OCI-LY1 (cell line): ENCODE measurements around the gene ATP12A.
"Not testable (repeated sequence)": the region's sequence is repeated elsewhere in the genome, so short reads cannot be mapped to it uniquely, and the experiment has no call there.

Experiments
- H2AFZ ChIP-seq: fragments of 200-600 bp; sonication (generic), shearing (Covaris generic); 2 replicates; pipeline ENCODE4 v1.6.0; 2014; ENCODE audit warnings: antibody characterized with exemption, mild to moderate bottlenecking, low read length
- H3F3A ChIP-seq: fragments of 200-600 bp; sonication (generic), shearing (Covaris generic); 2 replicates; pipeline ENCODE4 v1.6.0; 2014; ENCODE audit warnings: mild to moderate bottlenecking, antibody characterized with exemption, low read length, moderate library complexity; ENCODE audit not compliant: insufficient read depth
- H3K27ac ChIP-seq: fragments of 200-600 bp; sonication (generic); 2 replicates; pipeline ENCODE4 v1.5.1; 2014; ENCODE audit warnings: low read length, mixed run types, mild to moderate bottlenecking, low read depth; ENCODE audit not compliant: poor library complexity, severe bottlenecking
- H3K27me3 ChIP-seq: fragments of 200-600 bp; sonication (generic); 2 replicates; pipeline ENCODE4 v1.6.0; 2014; ENCODE audit warnings: antibody characterized with exemption, mild to moderate bottlenecking, low read length, moderate library complexity; ENCODE audit not compliant: insufficient read depth
- H3K36me3 ChIP-seq: fragments of 200-600 bp; sonication (generic); 2 replicates; pipeline ENCODE4 v1.6.1; 2014; ENCODE audit warnings: mild to moderate bottlenecking, antibody characterized with exemption, low read length, moderate library complexity, mixed read lengths; ENCODE audit not compliant: insufficient read depth
- H3K4me1 ChIP-seq: fragments of 200-600 bp; sonication (generic); 2 replicates; pipeline ENCODE4 v1.5.1; 2014; ENCODE audit warnings: mild to moderate bottlenecking, low read length, moderate library complexity; ENCODE audit not compliant: insufficient read depth, severe bottlenecking
- H3K4me2 ChIP-seq: fragments of 200-600 bp; sonication (generic), shearing (Covaris generic); 2 replicates; pipeline ENCODE4 v1.6.1; 2014; ENCODE audit warnings: low read length
- H3K4me3 ChIP-seq: fragments of 200-600 bp; sonication (generic); 2 replicates; pipeline ENCODE4 v1.5.1; 2014; ENCODE audit warnings: low read length, low read depth, mild to moderate bottlenecking, mixed read lengths; ENCODE audit not compliant: poor library complexity, severe bottlenecking
- H3K79me2 ChIP-seq: fragments of 200-600 bp; shearing (Covaris generic); 2 replicates; pipeline ENCODE4 v1.6.1; 2016; ENCODE audit warnings: mixed run types, low read length, mixed read lengths; ENCODE audit not compliant: insufficient read depth
- H3K9ac ChIP-seq: fragments of 200-600 bp; sonication (generic), shearing (Covaris generic); 2 replicates; pipeline ENCODE4 v1.6.1; 2014; ENCODE audit warnings: mild to moderate bottlenecking, low read length, mixed read lengths
- H3K9me2 ChIP-seq: fragments of 200-600 bp; sonication (generic), shearing (Covaris generic); 2 replicates; pipeline ENCODE4 v1.6.1; 2014; ENCODE audit warnings: low read depth, mild to moderate bottlenecking, low read length, mixed read lengths
- H3K9me3 ChIP-seq: fragments of 200-600 bp; shearing (Covaris generic); 2 replicates; pipeline ENCODE4 v1.6.1; 2014; ENCODE audit warnings: low read length, mixed read lengths
- H4K20me1 ChIP-seq: fragments of 200-600 bp; sonication (generic), shearing (Covaris generic); 2 replicates; pipeline ENCODE4 v1.6.0; 2016; ENCODE audit warnings: mild to moderate bottlenecking, low read length; ENCODE audit not compliant: insufficient read depth
- EZH2 ChIP-seq: fragments of 200-600 bp; sonication (generic), shearing (Covaris generic); IDR thresholded peaks from 2 replicates; pipeline ENCODE4 v1.8.0; 2017; ENCODE audit warnings: borderline replicate concordance, mixed run types, mild to moderate bottlenecking, antibody characterized with exemption, low read length, moderate library complexity, mixed read lengths
- TF ChIP-seq, protein P1 (sequence below): fragments of 200-600 bp; sonication (generic), shearing (Covaris generic); IDR thresholded peaks from 2 replicates; pipeline ENCODE4 v1.5.1; 2017; ENCODE audit warnings: mild to moderate bottlenecking, antibody characterized with exemption, low read length, moderate library complexity, mixed read lengths

ATP12A gene

DNA sequence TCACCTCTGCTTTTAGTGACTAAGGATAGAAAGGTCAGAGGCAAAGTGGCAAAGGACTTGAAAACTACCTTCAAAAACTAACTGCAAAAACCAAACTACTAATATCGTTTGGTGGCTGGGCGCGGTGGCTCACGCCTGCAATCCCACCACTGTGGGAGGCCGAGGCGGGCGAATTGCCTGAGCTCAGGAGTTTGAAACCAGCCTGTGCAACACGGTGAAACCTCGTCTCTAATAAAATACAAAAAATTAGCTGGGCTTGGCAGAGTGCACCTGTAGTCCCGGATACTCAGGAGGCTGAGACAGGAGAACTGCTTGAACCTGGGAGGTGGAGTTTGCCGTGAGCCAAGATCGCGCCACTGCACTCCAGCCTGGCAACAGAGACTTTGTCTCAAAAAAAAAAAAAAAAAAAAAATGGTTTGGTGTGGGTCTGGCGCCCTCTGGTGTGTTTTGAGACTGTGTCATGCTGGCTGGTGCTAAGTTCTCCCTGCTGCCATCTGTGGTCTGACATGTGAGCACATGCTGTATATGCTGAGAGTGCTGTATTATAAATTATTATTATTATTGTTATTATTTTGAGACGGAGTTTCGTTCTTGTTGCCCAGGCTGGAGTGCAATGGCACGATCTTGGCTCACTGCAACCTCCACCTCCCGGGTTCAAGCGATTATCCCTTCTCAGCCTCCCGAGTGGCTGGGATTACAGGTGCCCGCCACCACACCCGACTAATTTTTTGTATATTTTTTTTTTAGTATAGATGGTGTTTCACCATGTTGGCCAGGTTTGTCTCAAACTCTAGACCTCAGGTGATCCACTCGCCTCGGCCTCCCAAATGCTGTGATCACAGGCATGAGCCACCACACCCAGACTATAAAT, 47.8 kb downstream of the ATP12A start:
- Histone ChIP-seq H3K9me2 (no peaks in the 10 kb centered on the region), H3K4me2 (no peak overlapping the region)

DNA sequence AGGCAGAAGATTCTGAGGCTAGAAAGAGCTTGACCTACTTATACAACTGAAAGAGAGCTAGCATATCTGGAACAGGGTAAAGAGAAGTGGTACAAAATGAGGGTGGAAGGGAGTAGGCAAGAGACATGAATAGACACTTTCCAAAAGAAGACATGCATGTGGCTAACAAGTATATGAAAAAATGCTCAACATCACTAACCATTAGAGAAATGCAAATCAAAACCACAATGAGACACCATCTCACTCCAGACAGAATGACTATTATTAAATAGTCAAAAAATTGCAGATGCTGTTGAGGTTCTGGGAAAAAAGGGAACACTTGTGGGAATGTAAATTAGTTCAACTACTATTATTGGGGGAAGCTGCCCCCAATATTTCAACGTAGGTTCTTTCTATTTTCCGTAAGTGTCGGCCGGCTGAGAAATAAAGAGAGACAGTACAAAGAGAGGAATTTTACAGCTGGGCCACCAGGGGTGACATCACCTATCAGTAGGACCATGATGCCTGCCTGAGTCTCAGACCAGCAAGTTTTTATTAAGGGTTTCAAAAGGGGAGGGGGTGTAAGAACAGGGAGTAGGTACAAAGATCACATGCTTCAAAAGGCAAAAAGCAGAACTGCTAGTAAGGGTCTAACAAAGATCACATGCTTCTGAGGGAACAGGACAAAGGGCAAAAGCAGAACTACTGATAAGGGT, 50.8 kb downstream of the ATP12A start:
- H3K4me2 ChIP-seq, H4K20me1 ChIP-seq, H3K9me3 ChIP-seq, H3K4me1 ChIP-seq, H3K9ac ChIP-seq, H2AFZ ChIP-seq, H3K79me2 ChIP-seq, H3K27ac ChIP-seq, H3K27me3 ChIP-seq, H3F3A ChIP-seq, H3K36me3 ChIP-seq, H3K9me2 ChIP-seq, H3K4me3 ChIP-seq: not testable (repeated sequence)

More for the DNA sequence above, 47.8 kb downstream of the ATP12A start:
- H2AFZ ChIP-seq = no peak overlapping the region
- no peaks in the 10 kb centered on the region for H3K4me1 ChIP-seq
- no peaks in the 10 kb centered on the region for H3K36me3 ChIP-seq
- no peaks in the 10 kb centered on the region for H4K20me1 ChIP-seq
- TF ChIP-seq EZH2 = no peak
- TF ChIP-seq, protein P1, sequence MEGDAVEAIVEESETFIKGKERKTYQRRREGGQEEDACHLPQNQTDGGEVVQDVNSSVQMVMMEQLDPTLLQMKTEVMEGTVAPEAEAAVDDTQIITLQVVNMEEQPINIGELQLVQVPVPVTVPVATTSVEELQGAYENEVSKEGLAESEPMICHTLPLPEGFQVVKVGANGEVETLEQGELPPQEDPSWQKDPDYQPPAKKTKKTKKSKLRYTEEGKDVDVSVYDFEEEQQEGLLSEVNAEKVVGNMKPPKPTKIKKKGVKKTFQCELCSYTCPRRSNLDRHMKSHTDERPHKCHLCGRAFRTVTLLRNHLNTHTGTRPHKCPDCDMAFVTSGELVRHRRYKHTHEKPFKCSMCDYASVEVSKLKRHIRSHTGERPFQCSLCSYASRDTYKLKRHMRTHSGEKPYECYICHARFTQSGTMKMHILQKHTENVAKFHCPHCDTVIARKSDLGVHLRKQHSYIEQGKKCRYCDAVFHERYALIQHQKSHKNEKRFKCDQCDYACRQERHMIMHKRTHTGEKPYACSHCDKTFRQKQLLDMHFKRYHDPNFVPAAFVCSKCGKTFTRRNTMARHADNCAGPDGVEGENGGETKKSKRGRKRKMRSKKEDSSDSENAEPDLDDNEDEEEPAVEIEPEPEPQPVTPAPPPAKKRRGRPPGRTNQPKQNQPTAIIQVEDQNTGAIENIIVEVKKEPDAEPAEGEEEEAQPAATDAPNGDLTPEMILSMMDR = peak; percentile 71
- no peaks in the 10 kb centered on the region for H3K79me2 ChIP-seq
- H3K4me3 ChIP-seq = no peak overlapping the region
- H3K9me3 ChIP-seq = no peaks in the 10 kb centered on the region
- H3F3A ChIP-seq = no peaks in the 10 kb centered on the region
- H3K9ac ChIP-seq = no peak overlapping the region
- no peak overlapping the region for H3K27ac ChIP-seq
- H3K27me3 ChIP-seq = no peaks in the 10 kb centered on the region

DNA sequence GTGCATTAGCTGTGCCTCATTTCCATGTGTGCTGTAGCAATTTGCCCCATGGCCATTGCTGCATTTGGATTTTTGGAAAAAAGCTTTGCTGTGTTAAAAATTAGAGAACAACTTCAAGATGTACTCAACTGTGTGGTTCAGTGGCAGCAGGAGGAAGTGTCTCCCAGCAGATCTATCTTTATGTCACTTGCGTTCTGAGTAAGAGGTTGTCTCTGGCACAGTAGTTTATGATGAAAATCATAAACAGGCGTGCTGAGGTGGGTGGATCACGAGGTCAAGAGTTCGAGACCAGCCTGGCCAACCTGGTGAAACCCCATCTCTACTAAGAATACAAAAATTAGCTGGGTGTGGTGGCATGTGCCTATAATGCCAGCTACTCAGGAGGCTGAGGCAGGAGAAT, 54.7 kb downstream of the ATP12A start:
- no peaks in the 10 kb centered on the region for H3K4me1 ChIP-seq
- no peak overlapping the region for H2AFZ ChIP-seq
- no peaks in the 10 kb centered on the region for H3K79me2 ChIP-seq
- H3F3A ChIP-seq = no peaks in the 10 kb centered on the region
- H3K27ac ChIP-seq = no peak overlapping the region
- no peaks in the 10 kb centered on the region for H3K27me3 ChIP-seq
- H3K4me2 ChIP-seq = no peak overlapping the region
- no peaks in the 10 kb centered on the region for H3K36me3 ChIP-seq
- no peak overlapping the region for H3K4me3 ChIP-seq
- no peaks in the 10 kb centered on the region for H3K9me3 ChIP-seq
- no peak overlapping the region for H3K9ac ChIP-seq
- no peaks in the 10 kb centered on the region for H3K9me2 ChIP-seq
- TF ChIP-seq, protein P1 = no peak
- TF ChIP-seq EZH2 = no peak
- H4K20me1 ChIP-seq = no peaks in the 10 kb centered on the region
